Stromal cell of bone marrow (primary cell): Measurements from ENCODE around the gene NATD1.
A peak's percentile ranks its signal among the peaks of the same experiment; 100 is the strongest.

Source experiments
- DNase-seq: peaks from one replicate; pipeline ENCODE4 v3.0.0-alpha.2; 2012; ENCODE audit warnings: low read depth

The NATD1 gene

GRCh38 chr17:21275579-21276263 lies 22.5 kb upstream of the NATD1 start:
- peak; percentile 59 for DNase-seq

DNA sequence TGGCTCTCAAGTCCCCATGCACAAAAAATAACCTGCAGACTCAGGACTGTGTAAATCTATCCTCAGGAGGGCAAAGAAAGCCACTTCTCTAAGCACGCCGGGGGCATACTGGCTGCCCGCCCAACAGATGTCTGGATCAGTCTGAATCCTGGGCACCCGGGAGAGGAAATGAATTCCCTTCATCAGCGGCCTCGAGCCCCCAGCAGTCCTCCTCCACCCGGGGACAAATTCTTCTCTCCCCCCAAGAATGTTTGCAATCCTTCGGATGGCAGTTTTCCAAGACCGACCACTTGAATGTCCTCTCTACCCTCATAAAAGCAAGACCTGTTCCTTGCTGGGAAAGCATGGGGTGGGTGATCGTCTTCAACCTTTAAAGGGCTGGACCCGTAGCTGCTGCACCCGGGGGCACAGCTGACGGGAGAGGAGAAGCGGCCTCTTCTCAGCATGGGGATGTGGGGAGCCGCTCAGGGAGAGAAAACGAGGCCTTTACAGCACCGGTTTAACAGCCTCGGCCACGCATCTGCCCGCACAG lies 21.9 kb upstream of the NATD1 start:
- DNase-seq = no peak

- DNase-seq = no peak
Measured at GRCh38 chr17:21272881-21273792, 19.9 kb upstream of the NATD1 start.

- DNase-seq = no peak
Measured at GRCh38 chr17:21272250-21272649, 19.0 kb upstream of the NATD1 start.

DNA sequence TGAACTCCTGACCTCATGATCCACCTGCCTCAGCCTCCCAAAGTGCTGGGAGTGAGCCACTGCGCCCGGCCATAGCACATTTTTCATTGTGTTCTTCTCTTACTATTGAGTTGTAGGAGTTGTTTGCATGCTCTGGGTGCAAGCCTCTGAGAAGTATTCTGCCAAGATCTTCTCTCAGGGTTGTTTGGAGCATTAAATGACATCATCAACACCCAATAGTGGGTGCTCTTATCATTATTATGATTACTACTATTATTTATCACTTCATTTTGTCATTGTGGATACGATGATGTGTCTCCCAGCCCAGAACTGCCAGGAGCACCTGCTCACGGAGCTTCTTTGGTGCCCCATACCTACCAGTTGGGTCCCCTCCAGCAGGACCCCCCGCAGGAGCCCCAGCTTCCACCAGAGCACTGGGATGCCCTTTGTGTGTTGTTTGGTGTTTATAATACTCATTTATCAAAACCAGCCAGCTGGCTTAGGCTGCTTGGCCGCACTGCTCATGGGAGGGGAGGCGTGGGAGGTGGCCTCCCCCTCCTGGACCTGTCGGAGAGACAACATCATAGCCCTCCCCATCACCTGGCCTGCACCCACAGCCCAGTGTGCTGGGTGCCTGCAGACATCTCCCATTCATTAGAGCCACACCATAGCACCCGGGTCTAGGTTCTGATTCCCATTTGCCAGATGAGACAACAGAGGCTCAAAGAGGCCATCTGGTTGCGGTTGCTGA lies 18.4 kb upstream of the NATD1 start:
- no peak for DNase-seq

DNA sequence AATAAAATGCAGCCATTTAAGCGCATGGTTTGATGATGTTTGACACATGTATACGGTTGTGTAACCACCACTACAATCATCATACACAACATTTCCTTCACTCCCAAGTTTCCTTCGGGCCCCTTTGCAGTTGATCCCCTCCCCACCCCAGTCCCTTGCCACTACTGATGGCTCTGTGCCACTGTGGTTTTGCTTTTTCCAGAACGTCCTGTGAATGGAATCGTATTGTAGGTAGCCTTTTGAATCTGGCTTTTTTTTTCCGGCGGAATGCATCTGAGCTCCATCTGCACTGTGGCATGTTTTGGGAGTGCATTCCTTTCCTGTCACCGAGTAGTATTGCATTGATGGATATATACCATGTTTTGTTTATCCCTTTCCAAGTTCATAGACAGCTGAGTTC lies 16.2 kb upstream of the NATD1 start:
- no peak for DNase-seq

DNA sequence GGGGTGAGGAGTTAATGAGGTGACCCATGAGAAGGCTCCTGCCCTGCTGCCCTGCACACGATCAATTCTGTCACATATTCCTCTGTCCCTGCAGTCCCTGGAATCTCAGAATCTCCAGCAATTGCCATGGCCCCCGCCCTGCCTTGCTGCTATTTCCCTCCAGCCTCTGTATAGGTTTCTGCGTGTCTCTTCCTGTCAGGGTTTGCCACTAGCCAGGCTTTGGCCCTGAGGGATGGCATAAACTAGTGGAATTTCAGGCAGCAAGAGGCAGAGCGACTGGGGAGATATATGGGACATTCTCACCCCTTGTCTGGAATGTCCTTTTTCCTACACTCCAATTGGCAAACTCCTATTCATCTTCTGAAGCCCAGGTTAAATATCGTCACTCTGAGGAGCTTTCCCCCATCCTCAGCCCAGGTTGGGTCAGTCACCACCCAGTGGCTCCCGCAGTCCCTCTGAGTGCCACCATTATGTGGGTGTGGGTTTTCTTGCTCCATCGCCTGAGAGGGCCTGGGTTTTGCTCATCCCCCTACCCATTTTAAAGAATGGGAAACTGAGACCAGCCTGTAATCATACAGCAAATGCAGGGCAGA lies 15.5 kb upstream of the NATD1 start:
- no peak for DNase-seq

GRCh38 chr17:21263376-21263775 lies 10.2 kb upstream of the NATD1 start:
- DNase-seq = no peak

GRCh38 chr17:21262259-21262993 lies 9.2 kb upstream of the NATD1 start:
- no peak for DNase-seq

- DNase-seq = no peak
Measured at GRCh38 chr17:21258593-21258992, 5.4 kb upstream of the NATD1 start.

DNA sequence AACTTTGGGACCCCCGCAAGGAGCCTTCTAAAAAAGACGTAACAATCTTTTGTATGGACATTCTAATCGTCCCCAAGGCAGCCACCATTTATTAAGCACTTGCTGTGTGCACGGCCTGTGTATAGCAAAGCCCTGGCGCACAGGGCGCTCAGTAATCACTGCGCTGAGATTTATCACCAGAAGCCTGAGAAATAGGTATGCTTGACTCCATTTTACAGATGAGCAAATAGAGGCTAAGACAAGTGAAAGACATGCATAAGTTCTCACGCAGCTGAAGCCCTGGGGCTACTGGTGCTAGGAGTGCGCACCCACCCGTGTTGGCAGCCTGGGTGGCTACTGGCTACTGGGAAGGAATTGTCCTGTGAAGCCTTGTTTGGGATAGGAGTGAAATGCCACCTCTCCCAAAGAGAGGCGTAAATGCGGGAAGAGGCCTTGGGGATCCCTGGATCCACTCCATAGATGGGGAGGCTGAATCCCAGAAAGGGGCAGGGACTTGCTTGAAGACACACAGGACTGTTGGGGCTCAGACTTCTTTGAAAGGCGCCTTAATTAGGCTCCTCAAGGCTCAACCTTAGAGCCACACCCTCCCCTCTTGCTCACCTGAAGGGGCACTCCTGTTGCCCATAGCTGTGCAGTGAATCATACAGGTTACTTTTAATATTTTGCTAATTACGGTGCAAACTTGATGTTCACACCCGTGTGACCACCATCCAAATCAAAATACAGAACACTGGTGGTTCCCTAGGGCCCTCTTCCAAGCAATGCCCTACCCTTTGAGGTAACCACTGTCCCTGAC lies 634 bp upstream of the NATD1 start:
- DNase-seq = no peak

- DNase-seq = no peak
Measured at GRCh38 chr17:21252289-21252795, 868 bp downstream of the NATD1 start.

- DNase-seq = no peak
Measured at GRCh38 chr17:21251337-21252010, 1.7 kb downstream of the NATD1 start.

- no peak for DNase-seq
Measured at GRCh38 chr17:21250854-21251253, 2.4 kb downstream of the NATD1 start.

GRCh38 chr17:21249920-21250703 lies 3.1 kb downstream of the NATD1 start:
- DNase-seq = no peak

DNA sequence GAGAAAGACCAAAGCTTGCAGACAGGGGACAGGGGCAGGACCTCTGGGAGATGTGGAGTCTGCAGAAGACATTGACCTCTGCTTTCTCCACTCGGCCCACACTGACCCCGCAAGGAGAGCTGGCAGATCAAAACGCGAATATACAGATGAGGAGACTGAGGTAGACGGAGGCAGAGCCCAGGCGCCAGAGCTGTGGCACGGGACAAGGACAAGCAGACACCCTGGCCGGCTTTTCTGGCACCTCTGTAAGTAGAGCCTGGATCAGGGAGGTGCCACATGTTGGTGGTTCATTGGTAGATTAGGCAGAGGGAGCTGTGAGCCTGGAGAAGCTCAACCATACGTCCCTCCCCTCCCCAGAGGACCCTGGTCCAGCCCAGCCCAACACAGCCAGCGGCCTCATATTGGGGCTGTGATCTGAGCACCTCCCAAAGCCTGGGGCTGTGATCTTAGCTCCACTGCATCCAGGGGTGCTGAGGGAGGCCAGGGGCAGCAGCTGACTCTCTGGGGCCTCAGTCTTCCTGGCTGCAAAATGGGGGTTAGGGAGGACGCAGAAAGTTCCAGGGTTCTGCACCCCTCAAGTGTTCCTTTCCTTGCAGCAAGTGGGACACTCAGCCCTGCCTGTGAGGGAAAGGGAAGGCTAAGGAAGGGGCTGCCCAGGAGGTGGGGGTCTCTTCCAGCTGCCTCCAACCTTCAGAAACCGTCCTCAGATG lies 4.0 kb downstream of the NATD1 start:
- DNase-seq = no peak

- DNase-seq = no peak
Measured at GRCh38 chr17:21248500-21248899, 4.7 kb downstream of the NATD1 start.

DNA sequence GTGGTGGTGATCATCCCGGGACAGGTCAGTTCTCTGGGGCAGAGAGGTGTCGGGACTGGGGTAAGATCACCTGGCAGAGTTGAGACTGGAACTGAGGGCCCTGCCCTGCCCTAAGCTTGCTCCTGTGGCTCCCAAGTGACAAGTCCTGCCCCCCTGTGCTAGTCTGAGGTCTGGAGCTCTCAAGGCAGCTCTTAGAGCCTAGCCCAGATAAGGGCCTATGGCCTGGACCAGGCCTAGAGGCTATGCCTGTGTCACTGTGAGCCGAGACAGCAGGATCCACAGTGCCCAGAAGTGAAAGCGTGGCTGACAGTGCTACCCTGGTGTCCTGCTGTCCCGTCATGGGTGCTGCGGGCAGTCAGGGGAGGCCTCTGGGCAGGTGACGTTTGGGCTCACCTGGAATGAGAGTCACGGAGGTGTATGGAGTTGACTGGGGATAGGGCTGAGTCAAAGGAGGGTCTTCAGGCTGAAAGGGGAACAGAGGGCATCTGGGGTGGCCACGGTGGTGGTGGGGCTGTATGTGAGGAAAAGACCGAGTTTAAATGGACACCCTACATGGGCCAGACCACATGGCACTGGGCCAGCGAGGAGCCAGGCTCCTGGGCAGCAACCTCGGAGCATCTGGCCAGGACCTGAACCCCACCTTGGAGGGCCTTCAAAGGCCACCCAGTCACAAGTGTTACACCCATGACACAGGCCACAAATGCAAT lies 5.5 kb downstream of the NATD1 start:
- DNase-seq = no peak
